ENCODE data around the gene RPL26.
"Not testable (repeated sequence)": the region's sequence is repeated elsewhere in the genome, so short reads cannot be mapped to it uniquely, and the experiment has no call there.

The RPL26 gene

GRCh38 chr17:8365143-8365542 is 17.9 kb downstream of the RPL26 start:
- no peak for DNase-seq (ENCODE audit: low spot score)

GRCh38 chr17:8362651-8363332 is 20.2 kb downstream of the RPL26 start:
- DNase-seq (ENCODE audit: low spot score): no peak

GRCh38 chr17:8360751-8361150 is 22.2 kb downstream of the RPL26 start:
- no peak for DNase-seq (ENCODE audit: low spot score)

- no peak for DNase-seq (ENCODE audit: low spot score)
Measured at GRCh38 chr17:8360260-8360659, 22.7 kb downstream of the RPL26 start.

GRCh38 chr17:8359769-8360168 is 23.2 kb downstream of the RPL26 start:
- no peak for DNase-seq (ENCODE audit: low spot score)

GRCh38 chr17:8357910-8358309 is 25.1 kb downstream of the RPL26 start:
- no peak for DNase-seq (ENCODE audit: low spot score)

- no peak for DNase-seq (ENCODE audit: low spot score)
Measured at GRCh38 chr17:8354236-8354635, 28.8 kb downstream of the RPL26 start.

GRCh38 chr17:8353736-8354135 is 29.3 kb downstream of the RPL26 start:
- DNase-seq (ENCODE audit: low spot score): no peak

- DNase-seq (ENCODE audit: low spot score): no peak
Measured at GRCh38 chr17:8350339-8350738, 32.7 kb downstream of the RPL26 start.

- DNase-seq (ENCODE audit: low spot score): not testable (repeated sequence)
Measured at GRCh38 chr17:8347001-8347400, 36.0 kb downstream of the RPL26 start.

GRCh38 chr17:8345951-8346665 is 36.9 kb downstream of the RPL26 start:
- DNase-seq (ENCODE audit: low spot score): no peak

GRCh38 chr17:8345052-8345690 is 37.8 kb downstream of the RPL26 start:
- no peak for DNase-seq (ENCODE audit: low spot score)

- DNase-seq (ENCODE audit: low spot score): no peak
Measured at GRCh38 chr17:8341456-8341855, 41.5 kb downstream of the RPL26 start.

- no peak for DNase-seq (ENCODE audit: low spot score)
Measured at GRCh38 chr17:8339540-8339939, 43.5 kb downstream of the RPL26 start, which contains the start of gene ODF4. ODF4 (plus strand) TSS chr17:8339840; CDS start chr17:8340052, 212 bp downstream.

GRCh38 chr17:8338753-8339140 is 44.2 kb downstream of the RPL26 start:
- no peak for DNase-seq (ENCODE audit: low spot score)

GRCh38 chr17:8337802-8338752 is 44.9 kb downstream of the RPL26 start:
- no peak for DNase-seq (ENCODE audit: low spot score)

- no peak for DNase-seq (ENCODE audit: low spot score)
Measured at GRCh38 chr17:8333281-8333680, 49.7 kb downstream of the RPL26 start.

- no peak for DNase-seq (ENCODE audit: low spot score)
Measured at GRCh38 chr17:8332688-8333087, 50.3 kb downstream of the RPL26 start.

GRCh38 chr17:8332128-8332527 is 50.9 kb downstream of the RPL26 start:
- no peak for DNase-seq (ENCODE audit: low spot score)
